ENCODE measurements around the gene PCK2.

PCK2 gene

DNA sequence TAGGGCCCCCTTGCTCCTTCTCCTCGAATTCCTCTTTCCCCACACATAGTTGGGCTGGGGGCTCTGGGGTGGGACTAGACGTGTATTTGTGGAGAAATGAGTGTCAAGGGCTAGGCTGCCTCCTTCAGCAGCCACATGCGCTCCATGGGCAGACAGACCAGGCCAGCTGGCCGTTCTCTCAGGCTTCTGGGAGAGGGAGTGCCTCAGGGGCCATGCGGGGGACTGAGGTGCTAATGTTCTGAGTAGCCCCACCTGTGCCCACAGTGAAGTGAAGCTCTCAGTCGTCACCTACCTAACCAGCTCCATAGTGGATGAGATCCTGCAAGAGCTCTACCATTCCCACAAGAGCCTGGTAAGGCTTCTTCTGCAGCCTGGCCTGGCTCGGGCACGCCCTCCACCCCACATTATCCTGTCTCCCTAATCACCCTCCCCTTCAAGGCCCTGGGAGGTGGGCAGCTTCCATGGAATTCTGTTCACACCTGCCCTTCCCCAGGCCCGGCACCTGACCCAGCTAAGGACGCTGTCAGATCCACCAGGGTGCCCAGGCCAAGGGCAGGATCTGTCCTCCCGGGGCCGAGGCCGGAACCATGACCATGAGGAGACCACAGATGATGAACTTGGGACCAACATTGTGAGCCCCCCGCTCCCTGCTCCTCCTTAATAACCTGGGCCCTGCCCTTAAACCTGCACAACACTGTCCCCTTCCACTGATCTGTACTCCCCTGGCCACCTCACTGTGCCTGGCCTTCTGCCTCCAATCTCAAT is 31.7 kb upstream of the PCK2 start:
- Histone ChIP-seq H3K27ac (ENCODE audit: low read depth, low read length) (no peak overlapping the region), H3K4me1 (ENCODE audit: control insufficient read depth, insufficient read depth, low read length) (no peaks in the 10 kb centered on the region), H3K9ac (ENCODE audit: low read depth, low read length) (no peak overlapping the region), H3K36me3 (ENCODE audit: control insufficient read depth, insufficient read depth, low read length) (peaks cover 13% of the 10 kb centered on the region; the same call in 1 of the 2 replicates), H3K9me3 (ENCODE audit: control insufficient read depth, insufficient read depth, low read length) (no peaks in the 10 kb centered on the region), H3K4me3 (ENCODE audit: low read depth, low read length) (no peak overlapping the region), H3K27me3 (ENCODE audit: control insufficient read depth, insufficient read depth, low read length) (no peaks in the 10 kb centered on the region)

DNA sequence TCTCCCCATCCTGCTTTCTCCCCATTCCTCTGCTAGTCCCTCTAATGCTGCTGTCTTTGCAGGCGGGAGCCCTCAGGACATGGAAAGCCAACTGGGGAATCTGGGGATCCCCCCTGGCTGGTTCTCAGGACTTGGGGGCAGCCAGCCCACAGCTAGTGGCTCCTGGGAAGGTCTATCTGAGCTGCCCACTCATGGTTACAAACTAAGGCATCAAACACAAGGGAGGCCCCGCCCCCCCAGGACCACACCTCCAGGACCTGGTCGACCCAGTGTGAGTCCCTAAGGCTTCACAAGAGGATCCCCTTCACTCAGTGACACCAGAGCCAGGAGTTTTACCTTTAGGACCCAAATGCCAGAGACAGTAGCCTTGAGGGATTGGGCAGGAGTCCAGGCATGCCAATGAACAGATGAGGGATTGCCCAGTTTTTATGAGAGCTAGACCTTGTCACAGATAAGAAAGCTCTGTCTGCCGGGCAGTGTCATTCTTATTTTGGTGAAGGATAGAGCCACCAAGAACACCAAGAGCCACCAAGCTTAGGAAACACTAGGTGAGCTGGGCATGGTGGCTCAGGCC is 30.8 kb upstream of the PCK2 start:
- Histone ChIP-seq H3K9ac (ENCODE audit: low read depth, low read length) (no peak overlapping the region), H3K9me3 (ENCODE audit: control insufficient read depth, insufficient read depth, low read length) (no peaks in the 10 kb centered on the region), H3K27ac (ENCODE audit: low read depth, low read length) (no peak overlapping the region), H3K27me3 (ENCODE audit: control insufficient read depth, insufficient read depth, low read length) (no peaks in the 10 kb centered on the region), H3K4me3 (ENCODE audit: low read depth, low read length) (no peak overlapping the region), H3K36me3 (ENCODE audit: control insufficient read depth, insufficient read depth, low read length) (peaks cover 13% of the 10 kb centered on the region; the same call in 1 of the 2 replicates), H3K4me1 (ENCODE audit: control insufficient read depth, insufficient read depth, low read length) (no peaks in the 10 kb centered on the region)

DNA sequence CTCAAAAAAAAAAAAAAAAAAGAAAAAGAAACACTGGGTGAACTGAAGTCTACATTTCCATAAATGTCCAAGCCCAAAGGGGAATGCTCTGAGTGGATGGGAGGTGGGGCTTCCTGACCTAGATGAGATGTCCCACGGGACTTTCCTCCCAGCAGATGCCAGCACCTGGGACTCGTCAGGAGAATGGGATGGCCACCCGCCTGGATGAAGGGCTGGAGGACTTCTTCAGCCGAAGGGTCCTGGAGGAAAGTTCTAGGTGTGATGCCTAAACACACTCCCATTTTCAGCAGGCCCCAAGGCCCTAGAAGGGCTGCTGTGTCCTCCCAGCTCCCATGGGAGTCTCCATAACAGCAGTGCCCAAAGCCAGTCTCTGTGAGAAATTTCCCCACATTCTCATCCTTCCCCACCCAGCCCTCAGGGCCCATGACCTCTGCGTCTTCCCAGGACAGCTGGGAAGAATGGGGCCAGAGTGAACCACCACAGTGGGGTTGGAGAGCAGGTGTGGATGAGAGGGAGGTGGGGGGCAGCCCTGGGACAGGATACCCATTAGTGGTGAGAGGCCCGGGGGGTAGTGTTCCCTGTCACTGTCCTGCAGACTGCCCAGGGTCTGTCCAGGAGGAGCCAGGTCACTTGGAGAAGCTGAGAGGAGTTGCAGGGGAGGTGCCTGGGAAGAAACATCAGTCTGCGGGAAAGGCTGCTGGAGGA is 29.9 kb upstream of the PCK2 start:
- Histone ChIP-seq H3K9ac (ENCODE audit: low read depth, low read length) (no peak overlapping the region), H3K27me3 (ENCODE audit: control insufficient read depth, insufficient read depth, low read length) (no peaks in the 10 kb centered on the region), H3K4me3 (ENCODE audit: low read depth, low read length) (no peak overlapping the region), H3K9me3 (ENCODE audit: control insufficient read depth, insufficient read depth, low read length) (no peaks in the 10 kb centered on the region), H3K4me1 (ENCODE audit: control insufficient read depth, insufficient read depth, low read length) (no peaks in the 10 kb centered on the region), H3K27ac (ENCODE audit: low read depth, low read length) (no peak overlapping the region), H3K36me3 (ENCODE audit: control insufficient read depth, insufficient read depth, low read length) (peaks cover 13% of the 10 kb centered on the region; the same call in 1 of the 2 replicates)

DNA sequence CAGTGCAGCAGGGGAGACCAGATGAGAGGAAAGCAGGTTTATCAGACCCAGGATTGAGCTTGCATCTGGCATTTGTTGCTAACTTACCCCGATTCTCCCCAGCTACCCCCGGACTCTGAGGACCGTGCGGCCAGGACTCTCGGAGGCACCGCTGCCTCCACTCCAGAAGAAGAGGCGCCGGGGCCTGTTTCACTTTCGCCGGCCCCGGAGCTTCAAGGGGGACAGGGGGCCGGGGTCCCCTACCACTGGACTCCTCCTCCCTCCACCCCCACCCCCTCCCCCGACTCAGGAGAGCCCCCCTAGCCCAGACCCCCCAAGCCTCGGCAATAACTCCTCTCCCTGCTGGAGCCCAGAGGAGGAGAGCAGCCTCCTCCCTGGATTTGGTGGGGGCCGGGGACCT is 29.3 kb upstream of the PCK2 start:
- Histone ChIP-seq H3K4me1 (ENCODE audit: control insufficient read depth, insufficient read depth, low read length) (no peaks in the 10 kb centered on the region), H3K9me3 (ENCODE audit: control insufficient read depth, insufficient read depth, low read length) (no peaks in the 10 kb centered on the region)

DNA sequence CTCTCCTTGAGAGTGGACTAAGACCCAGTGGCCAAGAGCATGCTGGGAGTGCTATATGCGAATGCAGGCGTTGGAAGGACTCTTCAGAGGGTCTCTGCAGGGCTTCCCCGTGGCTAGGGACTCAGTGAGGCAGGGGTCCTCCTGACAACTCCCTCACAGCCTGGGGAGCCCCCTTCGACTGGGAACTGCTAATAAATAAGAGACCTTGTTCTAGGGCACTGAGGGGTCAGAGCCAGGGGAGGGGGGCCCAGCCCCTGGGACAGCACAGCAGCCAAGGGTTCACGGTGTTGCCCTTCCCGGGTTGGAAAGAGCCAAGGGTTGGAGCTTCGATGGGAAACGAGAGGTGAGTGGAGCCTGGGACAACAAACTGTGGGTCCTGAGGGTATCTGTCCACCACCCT is 28.7 kb upstream of the PCK2 start:
- Histone ChIP-seq H3K4me3 (ENCODE audit: low read depth, low read length) (no peak overlapping the region), H3K4me1 (ENCODE audit: control insufficient read depth, insufficient read depth, low read length) (no peaks in the 10 kb centered on the region), H3K27me3 (ENCODE audit: control insufficient read depth, insufficient read depth, low read length) (no peaks in the 10 kb centered on the region), H3K36me3 (ENCODE audit: control insufficient read depth, insufficient read depth, low read length) (peaks cover 8% of the 10 kb centered on the region; the same call in 1 of the 2 replicates), H3K9me3 (ENCODE audit: control insufficient read depth, insufficient read depth, low read length) (no peaks in the 10 kb centered on the region), H3K27ac (ENCODE audit: low read depth, low read length) (no peak overlapping the region), H3K9ac (ENCODE audit: low read depth, low read length) (no peak overlapping the region)

More for the DNA sequence above, 29.3 kb upstream of the PCK2 start:
- Histone ChIP-seq H3K27ac (ENCODE audit: low read depth, low read length) (no peak overlapping the region), H3K9ac (ENCODE audit: low read depth, low read length) (no peak overlapping the region), H3K36me3 (ENCODE audit: control insufficient read depth, insufficient read depth, low read length) (peaks cover 11% of the 10 kb centered on the region; the same call in 1 of the 2 replicates), H3K4me3 (ENCODE audit: low read depth, low read length) (no peak overlapping the region), H3K27me3 (ENCODE audit: control insufficient read depth, insufficient read depth, low read length) (no peaks in the 10 kb centered on the region)

DNA sequence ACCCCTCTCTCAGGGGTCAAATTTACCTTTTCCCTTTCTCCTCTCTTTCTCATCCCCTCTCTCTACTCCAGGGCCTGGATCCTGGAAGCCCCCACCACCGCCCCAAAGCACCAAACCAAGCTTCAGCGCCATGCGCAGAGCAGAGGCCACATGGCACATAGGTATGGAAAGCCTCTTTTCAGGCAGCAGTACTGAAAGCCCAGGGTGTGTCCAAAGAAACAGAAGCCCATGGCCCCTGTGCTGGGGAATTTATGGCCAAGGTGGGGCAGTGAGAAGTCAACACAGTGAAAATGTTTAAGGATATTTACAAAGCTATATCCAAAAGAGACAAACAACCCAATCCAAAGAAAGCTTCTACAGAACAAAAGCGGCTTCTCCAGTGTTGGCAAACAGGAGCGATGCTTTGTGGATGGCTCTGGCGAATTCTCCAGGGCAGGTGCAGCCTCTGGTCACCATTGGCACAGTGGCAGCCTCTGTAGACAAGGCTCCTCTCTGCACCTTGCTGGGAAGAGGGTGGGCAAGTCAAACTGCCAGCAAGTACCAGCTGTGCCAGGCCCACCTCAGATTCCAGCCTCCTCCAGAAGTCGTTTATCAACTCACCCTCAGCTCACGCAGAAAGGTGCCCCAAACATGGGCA is 27.5 kb upstream of the PCK2 start:
- Histone ChIP-seq H3K9ac (ENCODE audit: low read depth, low read length) (no peak overlapping the region), H3K36me3 (ENCODE audit: control insufficient read depth, insufficient read depth, low read length) (no peaks in the 10 kb centered on the region)

DNA sequence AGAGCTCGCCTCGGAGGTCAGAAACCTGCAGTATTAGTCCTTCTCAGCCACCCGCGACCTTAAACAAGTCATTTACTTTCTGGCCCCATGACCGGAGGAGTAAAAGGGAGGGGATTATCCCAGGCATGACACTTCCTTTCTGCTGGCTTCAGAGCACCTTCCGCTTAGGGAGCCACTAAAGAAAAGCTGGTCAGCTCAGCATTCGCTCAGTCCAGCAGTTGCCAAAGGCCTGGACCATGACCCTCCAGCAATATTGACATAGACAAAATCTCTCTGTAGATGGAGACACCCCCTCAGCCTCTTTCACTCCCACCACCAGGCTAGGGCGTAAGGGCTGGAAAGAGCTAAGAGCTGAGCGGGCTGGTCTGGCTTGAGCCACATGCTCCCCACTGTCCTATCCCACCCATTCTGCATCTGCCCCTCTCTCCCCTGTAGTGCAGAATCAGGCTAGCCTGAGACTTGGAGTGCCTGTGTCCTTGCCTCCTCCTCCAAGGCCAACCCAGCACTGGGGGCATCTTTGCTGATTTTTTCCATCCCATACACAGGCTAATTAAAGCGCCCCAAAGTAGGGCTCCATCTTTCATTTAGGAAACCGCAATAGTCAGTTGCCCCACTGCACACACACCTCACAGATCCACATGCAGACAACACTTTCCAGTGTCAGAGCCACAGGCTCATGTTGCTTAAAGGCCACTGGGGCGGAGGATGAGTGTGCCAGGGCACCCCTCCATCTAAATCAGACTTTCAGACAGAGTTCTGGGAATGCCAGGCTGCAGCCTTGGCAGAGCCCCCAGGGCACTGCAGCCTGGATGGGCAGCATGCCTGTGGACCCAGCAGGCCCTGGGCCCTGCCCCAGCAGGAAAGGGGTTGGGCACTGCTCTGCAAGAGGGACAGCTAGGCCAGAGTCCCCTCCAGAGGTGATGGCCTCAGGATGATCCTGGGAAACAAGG is 26.7 kb upstream of the PCK2 start:
- Histone ChIP-seq H3K36me3 (ENCODE audit: control insufficient read depth, insufficient read depth, low read length) (no peaks in the 10 kb centered on the region), H3K27me3 (ENCODE audit: control insufficient read depth, insufficient read depth, low read length) (no peaks in the 10 kb centered on the region), H3K27ac (ENCODE audit: low read depth, low read length) (no peak overlapping the region), H3K9ac (ENCODE audit: low read depth, low read length) (no peak overlapping the region), H3K9me3 (ENCODE audit: control insufficient read depth, insufficient read depth, low read length) (no peaks in the 10 kb centered on the region), H3K4me1 (ENCODE audit: control insufficient read depth, insufficient read depth, low read length) (no peaks in the 10 kb centered on the region), H3K4me3 (ENCODE audit: low read depth, low read length) (no peak overlapping the region)

More for the DNA sequence above, 27.5 kb upstream of the PCK2 start:
- H3K27ac ChIP-seq (ENCODE audit: low read depth, low read length), result no peak overlapping the region
- H3K9me3 ChIP-seq (ENCODE audit: control insufficient read depth, insufficient read depth, low read length), result no peaks in the 10 kb centered on the region
- no peaks in the 10 kb centered on the region for H3K4me1 ChIP-seq (ENCODE audit: control insufficient read depth, insufficient read depth, low read length)
- no peak overlapping the region for H3K4me3 ChIP-seq (ENCODE audit: low read depth, low read length)
- H3K27me3 ChIP-seq (ENCODE audit: control insufficient read depth, insufficient read depth, low read length), result no peaks in the 10 kb centered on the region

DNA sequence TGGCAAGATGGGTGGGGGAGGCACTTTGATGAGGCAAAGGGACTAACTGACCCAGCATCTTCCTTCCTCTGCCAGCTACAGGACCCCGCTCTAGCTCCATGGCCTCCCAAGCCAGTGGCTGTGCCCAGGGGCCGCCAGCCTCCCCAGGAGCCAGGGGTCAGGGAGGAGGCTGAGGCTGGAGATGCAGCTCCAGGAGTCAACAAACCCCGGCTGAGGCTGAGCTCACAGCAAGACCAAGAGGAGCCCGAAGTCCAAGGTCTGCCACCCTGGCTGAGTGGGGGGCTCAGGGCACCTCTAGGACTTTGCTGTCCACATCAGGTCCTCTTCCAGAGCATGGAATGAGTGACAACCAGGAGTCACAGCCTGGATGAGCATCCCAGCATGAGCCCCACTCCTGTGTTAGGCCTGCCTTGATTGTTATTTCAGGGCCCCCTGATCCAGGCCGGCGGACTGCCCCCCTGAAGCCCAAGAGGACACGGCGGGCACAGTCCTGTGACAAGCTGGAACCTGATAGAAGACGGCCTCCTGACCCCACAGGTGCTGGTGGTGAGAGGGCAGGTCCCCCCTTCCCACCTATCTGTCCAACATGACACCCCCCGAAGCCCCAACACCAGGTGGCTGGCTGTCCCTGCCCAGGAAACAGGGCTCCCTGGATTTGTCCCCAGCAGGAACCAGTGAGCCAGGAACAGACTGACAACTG is 25.2 kb upstream of the PCK2 start:
- Histone ChIP-seq H3K9me3 (ENCODE audit: control insufficient read depth, insufficient read depth, low read length) (no peaks in the 10 kb centered on the region), H3K27ac (ENCODE audit: low read depth, low read length) (no peak overlapping the region), H3K4me1 (ENCODE audit: control insufficient read depth, insufficient read depth, low read length) (no peaks in the 10 kb centered on the region), H3K27me3 (ENCODE audit: control insufficient read depth, insufficient read depth, low read length) (no peaks in the 10 kb centered on the region), H3K4me3 (ENCODE audit: low read depth, low read length) (no peak overlapping the region), H3K9ac (ENCODE audit: low read depth, low read length) (no peak overlapping the region), H3K36me3 (ENCODE audit: control insufficient read depth, insufficient read depth, low read length) (no peaks in the 10 kb centered on the region)

DNA sequence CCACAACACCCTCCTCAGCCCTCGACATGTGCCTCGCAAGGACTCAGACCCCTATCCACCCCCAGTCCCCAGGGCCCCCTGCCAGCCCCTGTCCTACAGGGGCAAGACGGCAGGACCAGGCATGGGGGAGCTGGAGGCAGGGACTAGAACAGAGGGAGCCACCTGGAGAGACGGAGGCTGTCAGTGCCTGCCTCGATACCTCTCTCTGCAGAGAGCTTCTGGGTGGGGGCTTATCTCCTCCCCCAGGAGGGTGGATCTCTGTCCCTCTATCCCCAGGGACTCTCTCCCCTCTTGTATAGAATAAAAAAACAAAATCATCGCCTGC is 24.7 kb upstream of the PCK2 start:
- Histone ChIP-seq H3K27me3 (ENCODE audit: control insufficient read depth, insufficient read depth, low read length) (no peaks in the 10 kb centered on the region), H3K36me3 (ENCODE audit: control insufficient read depth, insufficient read depth, low read length) (no peaks in the 10 kb centered on the region), H3K4me3 (ENCODE audit: low read depth, low read length) (no peak overlapping the region), H3K9me3 (ENCODE audit: control insufficient read depth, insufficient read depth, low read length) (no peaks in the 10 kb centered on the region), H3K4me1 (ENCODE audit: control insufficient read depth, insufficient read depth, low read length) (no peaks in the 10 kb centered on the region), H3K9ac (ENCODE audit: low read depth, low read length) (no peak overlapping the region), H3K27ac (ENCODE audit: low read depth, low read length) (no peak overlapping the region)

Data from HUES48 (cell line).